GM12865 (cell line): ENCODE measurements around the gene CADM1.
A peak's percentile ranks its signal among the peaks of the same experiment; 100 is the strongest.

Experiments
- DNase-seq: peaks from one replicate; pipeline ENCODE4 v3.0.0; 2010; ENCODE audit warnings: low read depth
- H3K4me3 ChIP-seq: 2 replicates; pipeline ENCODE4 v1.5.1; 2011; ENCODE audit warnings: mild to moderate bottlenecking, low read depth, low read length, control low read depth
- CTCF ChIP-seq: IDR thresholded peaks from 2 replicates; pipeline ENCODE4 v1.5.1; 2011; ENCODE audit warnings: low read length, control low read depth, low read depth, inconsistent platforms; ENCODE audit not compliant: insufficient read depth; ENCODE audit errors: missing control alignments

Gene CADM1

GRCh38 chr11:115452241-115452640, 52.0 kb downstream of the CADM1 start:
- DNase-seq = no peak
- TF ChIP-seq CTCF = no peak
- H3K4me3 ChIP-seq = no peak overlapping the region

DNA sequence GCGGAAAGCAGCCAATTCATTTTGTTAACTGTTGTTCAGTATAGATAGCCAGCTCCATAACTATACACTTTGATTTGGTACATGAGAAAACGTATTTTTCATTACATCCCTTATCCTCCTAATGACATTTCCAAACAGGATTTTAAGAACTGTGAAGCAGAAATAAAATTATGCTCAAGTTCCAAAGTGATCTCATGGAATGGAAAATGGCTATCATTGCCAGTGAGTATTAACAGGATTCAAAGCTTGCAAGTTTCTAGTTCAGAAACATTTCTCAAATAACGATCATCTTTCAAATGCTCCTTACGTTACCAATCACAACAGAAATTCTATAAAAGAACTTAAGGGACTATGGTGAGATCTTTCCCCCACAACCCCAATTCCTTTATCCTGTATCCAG, 53.7 kb downstream of the CADM1 start:
- no peak for DNase-seq
- H3K4me3 ChIP-seq = no peak overlapping the region
- TF ChIP-seq CTCF = no peak

- H3K4me3 ChIP-seq = no peak overlapping the region
- DNase-seq = no peak
Observed at GRCh38 chr11:115447273-115447864, 56.8 kb downstream of the CADM1 start.

GRCh38 chr11:115446214-115446613, 58.0 kb downstream of the CADM1 start:
- no peak for TF ChIP-seq CTCF
- DNase-seq = no peak
- no peak overlapping the region for H3K4me3 ChIP-seq

More at GRCh38 chr11:115447273-115447864, 56.8 kb downstream of the CADM1 start:
- no peak for TF ChIP-seq CTCF

DNA sequence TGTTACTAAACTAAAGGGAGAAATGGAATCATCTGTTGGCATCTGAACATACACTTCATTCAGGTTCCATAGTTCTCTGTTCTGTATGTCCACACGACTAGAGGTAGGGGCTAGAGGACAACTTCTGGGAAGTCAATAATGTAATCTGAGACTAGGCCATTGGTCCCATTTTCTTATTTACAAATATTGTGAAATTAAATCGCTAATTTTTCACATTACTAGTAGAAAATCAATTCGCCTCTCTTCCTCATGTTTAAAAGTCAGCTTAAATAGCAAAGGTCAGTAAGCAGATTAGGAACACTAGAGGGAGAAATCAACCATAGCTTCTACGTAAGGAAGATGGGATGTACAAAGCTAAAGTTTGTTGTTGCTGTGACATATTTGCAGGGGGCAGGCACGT, 59.7 kb downstream of the CADM1 start:
- TF ChIP-seq CTCF = no peak
- H3K4me3 ChIP-seq = no peak overlapping the region
- DNase-seq = no peak

GRCh38 chr11:115439969-115440540, 64.2 kb downstream of the CADM1 start:
- no peak for TF ChIP-seq CTCF
- no peak for DNase-seq
- no peak overlapping the region for H3K4me3 ChIP-seq

DNA sequence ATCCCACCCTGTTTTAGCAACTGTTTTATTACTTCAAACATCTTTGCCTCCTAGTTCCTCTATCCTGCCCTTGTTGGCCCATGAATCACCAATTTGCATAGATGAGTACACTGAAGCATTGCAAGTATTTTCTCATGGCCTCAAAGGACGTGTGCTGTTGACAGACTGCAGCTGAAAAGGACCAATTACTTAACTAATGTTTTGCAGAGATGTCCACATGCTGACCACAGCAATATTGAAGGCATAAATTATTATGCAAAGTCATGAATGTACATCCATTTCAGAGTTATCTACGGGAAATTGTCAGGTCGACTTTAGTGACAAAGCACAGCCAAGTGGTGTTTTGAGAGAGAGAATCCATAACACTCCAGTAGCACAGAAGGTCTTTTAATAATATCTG, 64.8 kb downstream of the CADM1 start:
- peak; percentile 2 for DNase-seq
- H3K4me3 ChIP-seq = no peak overlapping the region
- no peak for TF ChIP-seq CTCF
